Thymus (tissue), 14 donors: ENCODE data around the gene CPSF3. TPM values are rescaled to one million over a fixed set of nuclear protein-coding genes. Genes with fewer than 3 reads are reported as not detected.
A peak's percentile ranks its signal among the peaks of the same experiment; 100 is the strongest.

Experiments used
- DNase-seq, 9 donors: peaks; one replicate each; pipeline ENCODE4 v3.0.0-alpha.2; 2013; ENCODE audit warnings: low spot score in 9 of 9, low read depth in 6 of 9, missing footprints in 1 of 9
- H3K27ac ChIP-seq, 2 donors: one replicate each; pipeline ENCODE4 v1.5.1; 2013; ENCODE audit warnings: control low read depth in 1 of 2, low read depth in 1 of 2, low read length in 1 of 2, mild to moderate bottlenecking in 1 of 2, moderate library complexity in 1 of 2
- H3K27me3 ChIP-seq, 2 donors: one replicate each; pipeline ENCODE4 v1.5.1; 2013; ENCODE audit warnings: low read length in 1 of 2; ENCODE audit not compliant: control insufficient read depth in 2 of 2, insufficient read depth in 1 of 2
- H3K36me3 ChIP-seq, 2 donors: one replicate each; pipeline ENCODE4 v1.5.1; 2013; ENCODE audit warnings: low read length in 1 of 2, mild to moderate bottlenecking in 1 of 2, moderate library complexity in 1 of 2; ENCODE audit not compliant: control insufficient read depth in 2 of 2, insufficient read depth in 2 of 2
- H3K4me1 ChIP-seq, 2 donors: one replicate each; pipeline ENCODE4 v1.5.1; 2013; ENCODE audit warnings: low read length in 2 of 2; ENCODE audit not compliant: control insufficient read depth in 2 of 2, insufficient read depth in 2 of 2
- H3K4me3 ChIP-seq, 2 donors: one replicate each; pipeline ENCODE4 v1.5.1; 2013; ENCODE audit warnings: low read length in 2 of 2, control low read depth in 1 of 2, mild to moderate bottlenecking in 1 of 2
- H3K9me3 ChIP-seq, 2 donors: one replicate each; pipeline ENCODE4 v1.5.1; 2013; ENCODE audit warnings: low read length in 1 of 2, mild to moderate bottlenecking in 1 of 2; ENCODE audit not compliant: control insufficient read depth in 2 of 2, insufficient read depth in 1 of 2
- WGBS: extraction: QIAGEN DNeasy Blood & Tissue Kit; methylation state at CpG from one replicate; pipeline ENCODE4 v1.1.7; 2013; 5-methylcytosine and 5-hydroxymethylcytosine counted together
- long read RNA-seq, 10 donors: transcript quantifications; one replicate each; lab custom pipeline, GENCODE V29; 2026
- polyA plus RNA-seq: library from polyadenylated mRNA; stranded (reverse); fragments of 200-250 nt; gene quantifications from one replicate; pipeline ENCODE4 v1.2.3, GENCODE V29; 2013
- total RNA-seq: library from RNA; stranded (reverse); fragments of 120-200 nt; gene quantifications from one replicate; pipeline ENCODE4 v1.2.4, GENCODE V29; 2013
- donor health status: healthy.

Gene CPSF3
- total RNA-seq (51.3 TPM), polyA plus RNA-seq (39.3 TPM)
- long read RNA-seq, donor 1, partial matches to known transcripts: 0 of 1 reads
- long read RNA-seq, donor 1, other reads (novel, unspliced or antisense): 0 of 1 reads
- long read RNA-seq, donor 2, transcript CPSF3-201 (18 exons, 2,345 nt): major isoform, 23 of 35 reads
- long read RNA-seq, donor 2, partial matches to known transcripts: 12 of 35 reads
- long read RNA-seq, donor 2, other reads (novel, unspliced or antisense): 0 of 35 reads
- long read RNA-seq, donor 3, partial matches to known transcripts: 12 of 15 reads
- long read RNA-seq, donor 3, other reads (novel, unspliced or antisense): 0 of 15 reads
- long read RNA-seq, donor 4, partial matches to known transcripts: 0 of 4 reads
- long read RNA-seq, donor 4, other reads (novel, unspliced or antisense): 0 of 4 reads
- long read RNA-seq, donor 5, transcript CPSF3-201 (18 exons, 2,345 nt): major isoform, 9 of 16 reads
- long read RNA-seq, donor 5, partial matches to known transcripts: 7 of 16 reads
- long read RNA-seq, donor 5, other reads (novel, unspliced or antisense): 0 of 16 reads
- long read RNA-seq, donor 6, transcript CPSF3-201 (18 exons, 2,345 nt): major isoform, 13 of 13 reads
- long read RNA-seq, donor 6, partial matches to known transcripts: 0 of 13 reads
- long read RNA-seq, donor 6, other reads (novel, unspliced or antisense): 0 of 13 reads
- long read RNA-seq, donor 7, transcript CPSF3-201 (18 exons, 2,345 nt): major isoform, 18 of 24 reads
- long read RNA-seq, donor 7, partial matches to known transcripts: 6 of 24 reads
- long read RNA-seq, donor 7, other reads (novel, unspliced or antisense): 0 of 24 reads
- long read RNA-seq, donor 8, transcript CPSF3-201 (18 exons, 2,345 nt): major isoform, 8 of 8 reads
- long read RNA-seq, donor 8, partial matches to known transcripts: 0 of 8 reads
- long read RNA-seq, donor 8, other reads (novel, unspliced or antisense): 0 of 8 reads
- long read RNA-seq, donor 9, transcript CPSF3-201 (18 exons, 2,345 nt): major isoform, 11 of 11 reads
- long read RNA-seq, donor 9, partial matches to known transcripts: 0 of 11 reads
- long read RNA-seq, donor 9, other reads (novel, unspliced or antisense): 0 of 11 reads
- long read RNA-seq, donor 10, partial matches to known transcripts: 5 of 7 reads
- long read RNA-seq, donor 10, other reads (novel, unspliced or antisense): 0 of 7 reads

DNA sequence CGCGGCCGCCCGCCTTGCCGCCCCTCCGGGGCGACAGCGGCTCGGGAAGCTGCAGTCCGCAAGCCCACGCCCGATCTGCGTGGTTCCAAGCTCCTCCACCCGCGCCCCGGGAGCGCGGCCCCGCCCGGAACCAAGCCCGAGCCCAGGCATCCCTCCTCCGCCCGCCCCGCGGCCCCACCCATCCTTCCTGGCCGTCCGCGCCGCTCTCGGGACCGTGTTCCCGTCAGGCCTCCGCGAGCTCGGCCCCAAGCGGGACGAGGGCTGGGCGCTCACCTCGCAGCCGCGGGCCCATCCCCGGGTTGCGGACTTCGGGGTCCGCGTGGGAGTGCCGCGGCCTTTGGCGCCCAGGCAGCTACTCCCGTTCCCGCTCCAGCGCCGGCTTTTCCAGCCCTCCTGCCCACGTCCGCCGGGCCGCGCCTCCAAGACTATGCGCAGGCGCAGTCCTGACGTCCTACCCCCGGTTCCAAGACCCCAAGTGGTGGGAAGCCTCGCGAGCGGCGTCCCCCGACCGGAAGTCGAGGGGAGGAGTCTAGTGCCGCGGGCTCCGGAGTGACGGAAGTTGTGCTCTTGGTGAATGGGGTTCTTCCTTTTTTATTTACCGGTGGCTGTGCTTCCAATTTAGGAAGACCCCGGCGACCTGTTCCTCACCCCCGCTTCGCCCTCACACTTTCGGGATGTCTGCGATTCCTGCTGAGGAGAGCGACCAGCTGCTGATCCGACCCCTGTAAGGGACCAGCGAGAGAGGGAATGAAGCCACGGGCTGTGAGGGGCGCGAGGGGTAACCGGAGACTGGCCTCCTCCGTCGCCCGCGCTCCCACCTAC is at the start of gene CPSF3, which contains the start of gene ITGB1BP1:
Gene CPSF3, plus strand, starts transcription at position 555 of the 822 bp plus-strand sequence. Its CDS starts 120 bp downstream, at position 675.
Gene ITGB1BP1, minus strand, starts transcription at position 429 of the 822 bp plus-strand sequence. CDS start 4,831 bp downstream, outside the sequence.
- DNase-seq: peak; percentile 92 to 99 (median 97)
- Histone ChIP-seq H3K27me3 (no peaks in the 10 kb centered on the region), H3K4me3 (peak within 1 kb of the TSS; percentile 92 to 99), H3K27ac (peak within 1 kb of the TSS; percentile 91 to 97), H3K36me3 (peaks cover 0 to 3% of the 10 kb centered on the region in 2 donors), H3K9me3 (no peaks in the 10 kb centered on the region), H3K4me1 (peaks cover 5 to 24% of the 10 kb centered on the region in 2 donors)
- WGBS: under 1% methylated on average over 91 of the region's 91 CpGs

DNA sequence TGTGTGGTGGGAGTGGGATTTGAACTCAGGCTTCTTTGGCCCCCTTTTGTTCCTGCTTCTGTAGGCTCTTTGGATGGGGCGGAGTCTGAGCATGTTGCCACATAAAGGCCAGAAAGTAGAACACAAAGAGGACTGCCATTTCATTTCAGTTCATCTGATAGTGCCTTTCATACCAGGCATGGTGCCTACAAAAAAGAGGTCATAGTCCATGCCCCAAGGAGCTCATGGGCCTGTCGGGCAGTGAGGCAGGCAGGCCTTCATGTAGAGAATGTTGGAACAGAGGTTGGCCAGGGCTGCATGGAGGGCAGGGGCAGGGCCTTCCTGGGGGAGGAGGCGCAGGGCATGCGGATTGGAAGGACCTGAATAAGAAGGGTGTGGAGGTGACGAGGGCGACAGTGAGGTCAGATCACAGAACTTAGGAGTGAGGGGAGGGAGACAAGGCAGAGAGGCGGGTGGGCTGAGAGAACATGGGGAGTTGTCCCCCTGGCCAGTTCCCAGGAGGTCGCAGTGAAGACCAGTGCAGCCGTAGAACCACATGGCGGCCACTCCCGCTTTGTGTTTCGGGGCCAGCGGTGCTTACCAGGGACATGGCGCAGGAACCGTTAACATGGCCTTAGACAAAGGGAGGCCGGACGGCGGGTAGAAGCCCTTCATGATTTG is 49.3 kb upstream of the CPSF3 start:
- WGBS: 97% methylated on average over 18 of the region's 18 CpGs
- Histone ChIP-seq H3K4me3 (no peak overlapping the region), H3K4me1 (no peaks in the 10 kb centered on the region), H3K27me3 (no peaks in the 10 kb centered on the region), H3K27ac (no peak overlapping the region), H3K9me3 (no peaks in the 10 kb centered on the region), H3K36me3 (no peaks in the 10 kb centered on the region)
- DNase-seq: no peak

DNA sequence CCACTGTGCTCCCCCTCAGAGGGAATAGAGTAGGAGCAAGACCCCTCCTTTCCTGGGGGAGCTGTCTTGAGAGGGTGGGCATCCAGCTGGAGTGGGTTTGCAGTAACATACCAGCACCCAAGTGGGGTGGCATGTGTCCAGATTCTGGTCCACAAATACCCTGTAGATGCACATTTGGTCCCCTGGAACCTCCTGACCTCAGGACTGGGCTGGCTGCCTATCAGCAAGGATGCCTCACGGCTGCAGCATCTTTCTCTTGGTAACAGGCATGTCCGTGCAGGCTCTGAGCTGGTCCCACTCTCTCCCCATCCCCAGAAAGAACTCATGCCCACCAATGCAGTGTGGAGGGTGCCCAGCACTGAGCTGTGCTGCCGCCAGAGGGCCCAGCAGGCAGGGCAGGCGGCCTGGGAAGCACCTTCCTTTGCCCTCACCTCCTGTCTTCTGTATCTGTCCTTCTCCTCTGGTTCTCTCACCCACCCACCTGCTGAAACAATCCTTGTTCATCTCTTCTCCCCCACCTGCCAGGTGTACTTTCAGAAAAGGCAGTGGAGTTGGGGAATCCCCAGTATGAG is 47.5 kb upstream of the CPSF3 start:
- no peaks in the 10 kb centered on the region for H3K9me3 ChIP-seq
- no peaks in the 10 kb centered on the region for H3K4me1 ChIP-seq
- no peak overlapping the region for H3K4me3 ChIP-seq
- whole genome bisulfite sequencing: 80% methylated on average over 4 of the region's 4 CpGs
- DNase-seq: no peak
- H3K27me3 ChIP-seq: no peaks in the 10 kb centered on the region
- no peaks in the 10 kb centered on the region for H3K36me3 ChIP-seq
- no peak overlapping the region for H3K27ac ChIP-seq

DNA sequence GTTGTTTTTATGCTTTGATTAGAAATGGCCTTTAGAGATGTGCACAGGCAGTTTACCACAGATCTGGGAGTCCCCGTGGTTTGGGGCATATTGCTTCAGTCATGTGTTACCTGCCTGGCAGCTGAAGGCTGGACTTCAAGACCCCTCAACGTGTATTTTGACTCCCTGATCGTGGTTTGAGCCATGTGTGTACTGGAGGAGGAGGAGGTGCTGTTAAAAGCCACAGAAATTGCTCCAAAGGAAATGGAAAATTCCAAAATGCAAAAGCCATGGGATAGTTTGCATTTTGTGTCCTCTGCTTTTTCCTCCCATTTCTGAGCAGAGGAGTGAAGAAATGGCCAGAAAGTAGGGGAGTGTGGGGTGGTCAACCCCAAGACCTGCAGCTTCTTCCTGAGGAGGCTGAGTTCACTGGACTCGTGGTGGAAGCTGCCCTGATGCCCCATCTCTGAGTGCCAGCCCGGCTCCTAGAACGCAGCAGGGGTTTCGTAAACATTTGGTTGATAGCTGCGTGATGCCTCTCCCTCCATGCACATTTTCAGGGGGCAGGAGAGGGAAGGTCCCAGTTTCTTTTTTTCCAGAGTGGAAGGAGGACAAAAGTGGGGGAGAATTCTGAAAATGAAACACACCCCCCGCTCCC is 45.9 kb upstream of the CPSF3 start:
- no peaks in the 10 kb centered on the region for H3K27me3 ChIP-seq
- H3K4me1 ChIP-seq: no peaks in the 10 kb centered on the region
- 77% methylated on average over 9 of the region's 9 CpGs for whole genome bisulfite sequencing
- no peaks in the 10 kb centered on the region for H3K9me3 ChIP-seq
- no peaks in the 10 kb centered on the region for H3K36me3 ChIP-seq
- no peak overlapping the region for H3K27ac ChIP-seq
- DNase-seq: no peak
- no peak overlapping the region for H3K4me3 ChIP-seq

DNA sequence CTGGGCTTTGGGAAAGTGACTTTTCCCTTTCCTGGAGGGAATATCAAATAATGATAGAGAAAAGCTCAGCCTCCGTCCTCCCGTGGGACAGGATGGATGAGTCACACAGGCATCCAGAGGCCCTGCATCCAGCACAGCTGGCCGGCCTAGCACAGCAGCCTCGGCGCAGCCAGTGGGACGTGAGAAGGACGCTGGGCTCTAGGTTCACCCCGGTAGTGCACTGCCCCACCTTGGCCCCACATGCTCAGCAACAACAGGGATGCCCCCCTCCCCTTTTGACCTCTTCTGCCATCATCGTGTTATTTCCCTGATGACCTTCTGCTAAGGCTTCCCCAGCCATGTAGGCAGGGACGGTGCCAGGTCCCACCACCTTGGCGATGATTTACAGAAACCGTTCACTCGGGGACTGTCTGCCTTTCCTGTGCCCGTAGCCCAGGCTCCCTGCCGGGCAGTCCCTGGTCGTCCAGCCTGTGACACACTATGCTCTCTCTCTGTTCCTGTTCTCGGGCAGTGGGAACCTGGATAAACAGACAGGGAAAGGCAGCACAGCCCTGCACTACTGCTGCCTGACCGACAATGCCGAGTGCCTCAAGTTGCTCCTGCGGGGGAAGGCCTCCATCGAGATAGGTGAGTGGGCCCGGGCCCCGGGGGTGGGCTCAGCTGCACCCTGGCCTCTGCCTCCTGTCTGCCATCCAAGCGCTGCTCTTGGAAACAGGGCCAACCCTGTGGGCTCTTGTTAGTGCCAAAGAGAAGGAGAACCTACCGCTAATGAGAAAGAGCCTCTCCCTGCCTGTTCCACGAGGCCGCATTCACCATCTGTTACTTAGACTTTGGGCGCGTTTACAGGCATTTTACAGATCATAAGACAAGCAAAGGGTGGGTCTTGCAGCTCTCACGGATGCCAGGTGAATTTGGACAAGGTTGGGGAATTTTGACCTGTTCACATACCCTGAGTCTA is 44.7 kb upstream of the CPSF3 start:
- H3K27ac ChIP-seq: no peak overlapping the region
- H3K9me3 ChIP-seq: no peaks in the 10 kb centered on the region
- no peaks in the 10 kb centered on the region for H3K27me3 ChIP-seq
- H3K36me3 ChIP-seq: no peaks in the 10 kb centered on the region
- H3K4me3 ChIP-seq: no peak overlapping the region
- WGBS: 96% methylated on average over 30 of the region's 30 CpGs
- H3K4me1 ChIP-seq: no peaks in the 10 kb centered on the region
- DNase-seq: no peak

DNA sequence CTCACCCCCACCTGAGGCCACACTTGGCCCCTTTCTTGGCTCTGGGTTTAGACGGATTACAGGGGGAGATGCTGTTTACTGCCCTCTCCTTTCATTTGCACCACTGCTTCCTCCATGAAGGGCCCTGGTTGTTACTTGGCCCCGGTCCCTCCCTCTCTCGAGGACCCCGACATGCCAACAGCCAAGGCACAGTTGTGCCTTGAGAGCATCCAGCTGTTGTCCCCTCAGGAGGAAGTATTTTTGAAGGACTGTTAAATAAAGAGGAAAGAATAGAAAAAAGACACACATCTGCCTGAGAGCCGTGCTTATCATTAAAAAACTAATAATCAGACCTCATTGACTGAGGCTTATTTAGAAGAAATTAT is 44.1 kb upstream of the CPSF3 start:
- Histone ChIP-seq H3K9me3 (no peaks in the 10 kb centered on the region), H3K36me3 (no peaks in the 10 kb centered on the region), H3K27ac (no peak overlapping the region), H3K4me1 (no peaks in the 10 kb centered on the region), H3K27me3 (no peaks in the 10 kb centered on the region), H3K4me3 (no peak overlapping the region)
- DNase-seq: no peak
- 97% methylated on average over 5 of the region's 5 CpGs for WGBS
